ENCODE results near the gene CTDSPL.

The CTDSPL gene

GRCh38 chr3:38002291-38002876, 140.7 kb downstream of the CTDSPL start:
- H3K4ac ChIP-seq (ENCODE audit: low read length), result no peak overlapping the region
- no peak overlapping the region for H3K18ac ChIP-seq (ENCODE audit: low read length)
- WGBS, 2 donors (ENCODE audit: extremely low coverage in 2 of 2, insufficient read length in 2 of 2, insufficient replicate concordance in 1 of 2), result no CpG with 5 or more reads among the region's 6 CpGs
- no peak overlapping the region for H3K23ac ChIP-seq (ENCODE audit: low read depth, low read length, poor library complexity)
- no peaks in the 10 kb centered on the region for H3K9me3 ChIP-seq (replicated peaks in 1 of 2; ENCODE audit: control insufficient read depth in 2 of 2, insufficient read depth in 1 of 2, low read depth in 1 of 2, low read length in 2 of 2)
- no peak overlapping the region for H3K4me2 ChIP-seq (ENCODE audit: insufficient read depth, low read length, poor library complexity, severe bottlenecking)
- no peak overlapping the region for H2AK5ac ChIP-seq (ENCODE audit: low read depth, low read length)
- H4K91ac ChIP-seq (ENCODE audit: low read depth, low read length, poor library complexity), result no peak overlapping the region
- no peak overlapping the region for H4K8ac ChIP-seq (ENCODE audit: low read depth, low read length)
- H3K27ac ChIP-seq (replicated peaks; ENCODE audit: low read length), result no peak overlapping the region
- H3K14ac ChIP-seq (ENCODE audit: low read length), result no peak overlapping the region
- H2BK15ac ChIP-seq (ENCODE audit: low read length), result no peak overlapping the region
- DNase-seq (ENCODE audit: low spot score), result no peak
- H3K9ac ChIP-seq (ENCODE audit: low read depth, low read length, poor library complexity), result no peak overlapping the region
- no peak overlapping the region for H2AFZ ChIP-seq (ENCODE audit: low read length)
- no peak overlapping the region for H2BK5ac ChIP-seq (ENCODE audit: low read length)
- no peak overlapping the region for H3K4me3 ChIP-seq (ENCODE audit: low read length in 2 of 2)
- H3K79me1 ChIP-seq (ENCODE audit: low read depth, low read length), result no peaks in the 10 kb centered on the region
- H3K36me3 ChIP-seq (replicated peaks in 1 of 2; ENCODE audit: control insufficient read depth in 2 of 2, insufficient read depth in 2 of 2, low read length in 2 of 2), result peaks cover 20 to 24% of the 10 kb centered on the region in 2 donors
- H2BK12ac ChIP-seq (ENCODE audit: low read length), result no peak overlapping the region
- H3K4me1 ChIP-seq (ENCODE audit: control insufficient read depth in 2 of 2, insufficient read depth in 1 of 2, low read depth in 1 of 2, low read length in 2 of 2), result peaks cover 18 to 22% of the 10 kb centered on the region in 2 donors
- peaks cover 0 to 18% (median 6%) of the 10 kb centered on the region in 3 experiments for H3K27me3 ChIP-seq (ENCODE audit: control insufficient read depth in 3 of 3, insufficient read depth in 3 of 3, low read depth in 1 of 3, low read length in 3 of 3)
- peak overlapping the region; percentile 17 for H2BK120ac ChIP-seq (ENCODE audit: low read depth, low read length)

- peak overlapping the region; percentile 17 for H2BK120ac ChIP-seq (ENCODE audit: low read depth, low read length)
- peaks cover 26 to 29% of the 10 kb centered on the region in 2 donors for H3K36me3 ChIP-seq (replicated peaks in 1 of 2; ENCODE audit: control insufficient read depth in 2 of 2, insufficient read depth in 2 of 2, low read length in 2 of 2)
These were observed 141.3 kb downstream of the CTDSPL start for GRCh38 chr3:38002940-38003339.

GRCh38 chr3:38003371-38003816, 141.7 kb downstream of the CTDSPL start:
- H2BK120ac ChIP-seq (ENCODE audit: low read depth, low read length), result no peak overlapping the region
- peak overlapping the region; percentile 64 for H2AFZ ChIP-seq (ENCODE audit: low read length)
- no peaks in the 10 kb centered on the region for H3K79me1 ChIP-seq (ENCODE audit: low read depth, low read length)
- peak overlapping the region; percentile 87 for H4K8ac ChIP-seq (ENCODE audit: low read depth, low read length)
- no peak overlapping the region for H3K4me2 ChIP-seq (ENCODE audit: insufficient read depth, low read length, poor library complexity, severe bottlenecking)
- no peaks in the 10 kb centered on the region for H3K9me3 ChIP-seq (replicated peaks in 1 of 2; ENCODE audit: control insufficient read depth in 2 of 2, insufficient read depth in 1 of 2, low read depth in 1 of 2, low read length in 2 of 2)
- peak overlapping the region; percentile 26 for H3K23ac ChIP-seq (ENCODE audit: low read depth, low read length, poor library complexity)
- peak overlapping the region; percentile 76 for H2BK5ac ChIP-seq (ENCODE audit: low read length)
- H3K4me1 ChIP-seq (ENCODE audit: control insufficient read depth in 2 of 2, insufficient read depth in 1 of 2, low read depth in 1 of 2, low read length in 2 of 2), result peaks cover 18% of the 10 kb centered on the region in 2 donors
- WGBS, 2 donors (ENCODE audit: extremely low coverage in 2 of 2, insufficient read length in 2 of 2, insufficient replicate concordance in 1 of 2), result no CpG with 5 or more reads among the region's 7 CpGs
- no peak overlapping the region for H3K9ac ChIP-seq (ENCODE audit: low read depth, low read length, poor library complexity)
- no peak overlapping the region for H3K27ac ChIP-seq (replicated peaks; ENCODE audit: low read length)
- peak; percentile 67 for DNase-seq (ENCODE audit: low spot score)
- peak overlapping the region; percentile 92 for H2AK5ac ChIP-seq (ENCODE audit: low read depth, low read length)
- H4K91ac ChIP-seq (ENCODE audit: low read depth, low read length, poor library complexity), result no peak overlapping the region
- peak overlapping the region; percentile 63 for H3K14ac ChIP-seq (ENCODE audit: low read length)
- H3K36me3 ChIP-seq (replicated peaks in 1 of 2; ENCODE audit: control insufficient read depth in 2 of 2, insufficient read depth in 2 of 2, low read length in 2 of 2), result peaks cover 29 to 34% of the 10 kb centered on the region in 2 donors
- H2BK12ac ChIP-seq (ENCODE audit: low read length), result peak overlapping the region; percentile 75
- H3K4ac ChIP-seq (ENCODE audit: low read length), result no peak overlapping the region
- H3K18ac ChIP-seq (ENCODE audit: low read length), result peak overlapping the region; percentile 78
- H3K4me3 ChIP-seq (ENCODE audit: low read length in 2 of 2), result peak overlapping the region in 1 of 2 donors; percentile 7
- no peak overlapping the region for H2BK15ac ChIP-seq (ENCODE audit: low read length)
- H3K27me3 ChIP-seq (ENCODE audit: control insufficient read depth in 3 of 3, insufficient read depth in 3 of 3, low read depth in 1 of 3, low read length in 3 of 3), result peaks cover 0 to 14% (median 3%) of the 10 kb centered on the region in 3 experiments

More at GRCh38 chr3:38002940-38003339, 141.3 kb downstream of the CTDSPL start:
- H3K4me3 ChIP-seq (ENCODE audit: low read length in 2 of 2), result no peak overlapping the region
- H4K8ac ChIP-seq (ENCODE audit: low read depth, low read length), result peak overlapping the region; percentile 87
- H3K23ac ChIP-seq (ENCODE audit: low read depth, low read length, poor library complexity), result no peak overlapping the region
- no peak overlapping the region for H2BK12ac ChIP-seq (ENCODE audit: low read length)
- no peak overlapping the region for H4K91ac ChIP-seq (ENCODE audit: low read depth, low read length, poor library complexity)
- H3K79me1 ChIP-seq (ENCODE audit: low read depth, low read length), result no peaks in the 10 kb centered on the region
- no peak overlapping the region for H2BK5ac ChIP-seq (ENCODE audit: low read length)
- peak overlapping the region; percentile 63 for H3K14ac ChIP-seq (ENCODE audit: low read length)
- H3K4me1 ChIP-seq (ENCODE audit: control insufficient read depth in 2 of 2, insufficient read depth in 1 of 2, low read depth in 1 of 2, low read length in 2 of 2), result peaks cover 18 to 22% of the 10 kb centered on the region in 2 donors
- H2AFZ ChIP-seq (ENCODE audit: low read length), result peak overlapping the region; percentile 64
- DNase-seq (ENCODE audit: low spot score), result no peak
- peaks cover 0 to 18% (median 6%) of the 10 kb centered on the region in 3 experiments for H3K27me3 ChIP-seq (ENCODE audit: control insufficient read depth in 3 of 3, insufficient read depth in 3 of 3, low read depth in 1 of 3, low read length in 3 of 3)
- H3K9ac ChIP-seq (ENCODE audit: low read depth, low read length, poor library complexity), result peak overlapping the region; percentile 50
- peak overlapping the region; percentile 77 for H3K18ac ChIP-seq (ENCODE audit: low read length)
- no peak overlapping the region for H3K4me2 ChIP-seq (ENCODE audit: insufficient read depth, low read length, poor library complexity, severe bottlenecking)
- WGBS, 2 donors (ENCODE audit: extremely low coverage in 2 of 2, insufficient read length in 2 of 2, insufficient replicate concordance in 1 of 2), result no CpG with 5 or more reads among the region's 9 CpGs
- no peaks in the 10 kb centered on the region for H3K9me3 ChIP-seq (replicated peaks in 1 of 2; ENCODE audit: control insufficient read depth in 2 of 2, insufficient read depth in 1 of 2, low read depth in 1 of 2, low read length in 2 of 2)
- H3K4ac ChIP-seq (ENCODE audit: low read length), result no peak overlapping the region
- H2AK5ac ChIP-seq (ENCODE audit: low read depth, low read length), result peak overlapping the region; percentile 92
- H3K27ac ChIP-seq (replicated peaks; ENCODE audit: low read length), result no peak overlapping the region
- no peak overlapping the region for H2BK15ac ChIP-seq (ENCODE audit: low read length)

GRCh38 chr3:38003817-38004414, 142.2 kb downstream of the CTDSPL start:
- H3K9ac ChIP-seq (ENCODE audit: low read depth, low read length, poor library complexity), result peak overlapping the region; percentile 7
- peak overlapping the region; percentile 76 for H2BK5ac ChIP-seq (ENCODE audit: low read length)
- no peak overlapping the region for H3K4me2 ChIP-seq (ENCODE audit: insufficient read depth, low read length, poor library complexity, severe bottlenecking)
- H2BK15ac ChIP-seq (ENCODE audit: low read length), result peak overlapping the region; percentile 86
- DNase-seq (ENCODE audit: low spot score), result no peak
- H3K4me1 ChIP-seq (ENCODE audit: control insufficient read depth in 2 of 2, insufficient read depth in 1 of 2, low read depth in 1 of 2, low read length in 2 of 2), result peaks cover 15 to 18% of the 10 kb centered on the region in 2 donors
- H2BK12ac ChIP-seq (ENCODE audit: low read length), result peak overlapping the region; percentile 75
- H3K27ac ChIP-seq (replicated peaks; ENCODE audit: low read length), result no peak overlapping the region
- peak overlapping the region; percentile 78 for H3K18ac ChIP-seq (ENCODE audit: low read length)
- H2BK120ac ChIP-seq (ENCODE audit: low read depth, low read length), result no peak overlapping the region
- no CpG with 5 or more reads among the region's 11 CpGs for WGBS, 2 donors (ENCODE audit: extremely low coverage in 2 of 2, insufficient read length in 2 of 2, insufficient replicate concordance in 1 of 2)
- peak overlapping the region in 1 of 2 donors; percentile 7 for H3K4me3 ChIP-seq (ENCODE audit: low read length in 2 of 2)
- H3K14ac ChIP-seq (ENCODE audit: low read length), result no peak overlapping the region
- no peaks in the 10 kb centered on the region for H3K9me3 ChIP-seq (replicated peaks in 1 of 2; ENCODE audit: control insufficient read depth in 2 of 2, insufficient read depth in 1 of 2, low read depth in 1 of 2, low read length in 2 of 2)
- no peak overlapping the region for H3K4ac ChIP-seq (ENCODE audit: low read length)
- H4K8ac ChIP-seq (ENCODE audit: low read depth, low read length), result no peak overlapping the region
- no peak overlapping the region for H4K91ac ChIP-seq (ENCODE audit: low read depth, low read length, poor library complexity)
- H2AFZ ChIP-seq (ENCODE audit: low read length), result no peak overlapping the region
- H3K23ac ChIP-seq (ENCODE audit: low read depth, low read length, poor library complexity), result no peak overlapping the region
- H2AK5ac ChIP-seq (ENCODE audit: low read depth, low read length), result peak overlapping the region; percentile 92
- H3K27me3 ChIP-seq (ENCODE audit: control insufficient read depth in 3 of 3, insufficient read depth in 3 of 3, low read depth in 1 of 3, low read length in 3 of 3), result peaks cover 0 to 14% (median 0%) of the 10 kb centered on the region in 3 experiments
- peaks cover 35 to 39% of the 10 kb centered on the region in 2 donors for H3K36me3 ChIP-seq (replicated peaks in 1 of 2; ENCODE audit: control insufficient read depth in 2 of 2, insufficient read depth in 2 of 2, low read length in 2 of 2)
- no peaks in the 10 kb centered on the region for H3K79me1 ChIP-seq (ENCODE audit: low read depth, low read length)

Measured in neuronal stem cell (in vitro differentiated cells).